Gastroesophageal sphincter (tissue), 4 donors: Measurements from ENCODE around the gene HYAL2. TPM values are rescaled to one million over a fixed set of nuclear protein-coding genes. Genes with fewer than 3 reads are reported as not detected.
"Not testable (repeated sequence)": the region's sequence is repeated elsewhere in the genome, so short reads cannot be mapped to it uniquely, and the experiment has no call there.

Experiments
- ATAC-seq: fragments of 150-250 bp; one replicate; pipeline ENCODE4 v1.9.1; 2016; ENCODE audit warnings: mild to moderate bottlenecking, moderate library complexity
- H3K27ac ChIP-seq, 4 donors: fragments of 200-600 bp; sonication (generic) in 3 of 4; 1 replicate in 3 of 4; 2 replicates in 1 of 4; pipeline ENCODE4 v1.5.1; 2016 to 2019
- H3K27me3 ChIP-seq: fragments of 200-600 bp; sonication (generic); one replicate; pipeline ENCODE4 v1.5.1; 2019
- H3K36me3 ChIP-seq, 2 donors: fragments of 200-600 bp; sonication (generic); one replicate each; pipeline ENCODE4 v1.5.1; 2019; ENCODE audit warnings: control low read depth in 1 of 2
- H3K4me1 ChIP-seq, 3 donors: fragments of 200-600 bp; sonication (generic); 1 replicate in 2 of 3; 2 replicates in 1 of 3; pipeline ENCODE4 v1.5.1; 2016 to 2019; ENCODE audit warnings: control low read depth in 2 of 3
- H3K4me3 ChIP-seq, 2 donors: fragments of 200-600 bp; sonication (generic); one replicate each; pipeline ENCODE4 v1.5.1; 2019; ENCODE audit warnings: mild to moderate bottlenecking in 1 of 2, moderate library complexity in 1 of 2
- H3K9me3 ChIP-seq, 3 donors: fragments of 200-600 bp; sonication (generic); one replicate each; pipeline ENCODE4 v1.5.1; 2017 to 2019; ENCODE audit warnings: control low read depth in 2 of 3
- EP300 ChIP-seq: sonication (generic); formaldehyde crosslinking; IDR thresholded peaks from one replicate; pipeline ENCODE4 v1.6.1; 2017; ENCODE audit warnings: antibody characterized with exemption, mild to moderate bottlenecking
- POLR2A ChIP-seq, 2 donors: fragments of 450-650 bp; IDR thresholded peaks; one replicate each; pipeline ENCODE4 v1.6.1; 2017; ENCODE audit warnings: antibody characterized with exemption in 2 of 2, mild to moderate bottlenecking in 2 of 2, moderate library complexity in 1 of 2
- POLR2AphosphoS5 ChIP-seq: sonication (generic); formaldehyde crosslinking; IDR thresholded peaks from one replicate; pipeline ENCODE4 v1.6.1; 2017; ENCODE audit warnings: antibody characterized with exemption
- WGBS, 2 donors: methylation state at CpG; one replicate each; pipeline ENCODE4 v1.1.5; 2018; ENCODE audit warnings: low coverage in 1 of 2; 5-methylcytosine and 5-hydroxymethylcytosine counted together
- total RNA-seq, 4 donors: library from RNA; depleted of rRNA; stranded (reverse); fragments of >200 nt; gene quantifications; one replicate each; pipeline ENCODE4 v1.1.0, GENCODE V29; 2016
- TF ChIP-seq, protein P1 (sequence below), 4 experiments: fragments of 200-600 bp in 2 of 4; fragments of 450-650 bp in 2 of 4; sonication (generic) in 1 of 4; IDR thresholded peaks; one replicate each; pipeline ENCODE4 v1.5.1; 2017 to 2019; ENCODE audit warnings: antibody characterized with exemption in 4 of 4, mild to moderate bottlenecking in 2 of 4, moderate library complexity in 2 of 4

The HYAL2 gene
- total RNA-seq, 4 donors from 2014 or later: 37.2 to 87.0 (median 74.8) TPM

DNA sequence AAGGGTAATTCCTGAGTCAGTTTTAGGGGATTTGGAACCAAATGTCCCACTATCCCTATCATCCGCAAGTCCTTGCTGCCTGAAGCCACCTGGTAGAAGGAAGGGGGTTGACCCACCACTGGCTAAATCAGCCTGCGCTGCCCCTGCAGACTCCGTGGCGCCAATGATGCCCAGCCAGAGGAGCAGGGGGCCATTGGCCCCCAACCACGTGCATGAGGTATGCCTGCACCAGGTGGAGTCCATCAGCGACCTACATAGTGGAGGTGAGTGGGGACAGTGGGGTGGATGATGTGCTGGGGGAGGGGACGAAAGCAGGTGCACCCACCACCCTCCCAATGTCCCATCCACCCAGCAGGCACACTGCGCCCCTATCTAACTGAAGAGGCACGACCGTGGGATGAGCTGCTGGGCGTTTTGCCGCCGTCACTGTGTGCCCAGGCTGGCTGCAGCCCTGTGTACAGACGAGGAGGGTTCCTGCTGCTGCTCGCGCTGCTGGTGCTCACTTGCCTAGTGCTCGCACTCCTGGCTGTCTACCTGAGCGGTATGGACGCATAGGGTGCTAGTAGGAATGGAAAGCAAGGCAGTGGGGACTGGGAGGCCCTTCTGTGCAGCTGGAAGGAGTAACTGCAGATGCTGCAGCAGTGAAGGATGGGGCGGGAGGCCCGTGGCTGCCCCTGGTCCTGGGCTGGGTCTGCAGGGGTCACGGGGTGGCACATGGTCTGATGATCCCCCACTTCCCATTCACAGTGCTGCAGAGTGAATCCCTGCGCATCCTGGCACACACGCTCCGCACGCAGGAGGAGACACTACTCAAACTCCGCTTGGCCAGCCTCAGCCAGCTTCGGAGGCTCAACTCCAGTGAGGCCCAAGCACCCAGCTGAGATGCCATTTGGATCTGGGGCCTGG, 36.0 kb downstream of the HYAL2 start:
- H3K9me3 ChIP-seq: no peaks in the 10 kb centered on the region
- H3K36me3 ChIP-seq: peaks cover 0 to 46% of the 10 kb centered on the region in 2 donors
- no peak for ATAC-seq
- H3K4me1 ChIP-seq: peaks cover 0 to 16% (median 6%) of the 10 kb centered on the region in 3 donors
- H3K4me3 ChIP-seq: no peak overlapping the region
- no peak for TF ChIP-seq EP300
- WGBS, 2 donors: 73% methylated on average over 6 of the region's 28 CpGs; no CpG with 5 or more reads in 1 of the 2 donors
- no peaks in the 10 kb centered on the region for H3K27me3 ChIP-seq
- no peak overlapping the region for H3K27ac ChIP-seq

DNA sequence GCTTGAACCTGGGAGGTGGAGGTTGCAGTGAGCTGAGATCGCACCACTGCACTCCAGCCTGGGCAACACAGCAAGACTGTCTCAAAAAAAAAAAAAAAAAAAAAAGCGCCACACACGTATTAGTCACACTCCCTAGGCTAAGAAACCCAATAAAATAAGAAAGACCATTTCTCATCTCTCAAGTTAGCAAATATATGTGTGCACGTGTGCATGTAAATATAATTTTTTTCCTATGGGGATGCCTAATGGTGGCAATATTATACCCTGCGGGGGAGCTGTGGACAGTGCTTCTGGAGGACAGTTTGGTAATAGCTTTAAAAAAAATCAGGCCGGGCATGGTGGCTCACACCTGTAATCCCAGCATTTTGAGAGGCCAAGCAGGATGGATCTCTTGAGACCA, 38.4 kb downstream of the HYAL2 start:
- not testable (repeated sequence) for ATAC-seq, H3K9me3 ChIP-seq, H3K4me3 ChIP-seq, H3K27me3 ChIP-seq, H3K4me1 ChIP-seq, H3K27ac ChIP-seq
- H3K36me3 ChIP-seq: peaks cover 0 to 31% of the 10 kb centered on the region in 2 donors
- WGBS, 2 donors: 51 to 75% methylated on average over 2 to 6 of the region's 6 CpGs

DNA sequence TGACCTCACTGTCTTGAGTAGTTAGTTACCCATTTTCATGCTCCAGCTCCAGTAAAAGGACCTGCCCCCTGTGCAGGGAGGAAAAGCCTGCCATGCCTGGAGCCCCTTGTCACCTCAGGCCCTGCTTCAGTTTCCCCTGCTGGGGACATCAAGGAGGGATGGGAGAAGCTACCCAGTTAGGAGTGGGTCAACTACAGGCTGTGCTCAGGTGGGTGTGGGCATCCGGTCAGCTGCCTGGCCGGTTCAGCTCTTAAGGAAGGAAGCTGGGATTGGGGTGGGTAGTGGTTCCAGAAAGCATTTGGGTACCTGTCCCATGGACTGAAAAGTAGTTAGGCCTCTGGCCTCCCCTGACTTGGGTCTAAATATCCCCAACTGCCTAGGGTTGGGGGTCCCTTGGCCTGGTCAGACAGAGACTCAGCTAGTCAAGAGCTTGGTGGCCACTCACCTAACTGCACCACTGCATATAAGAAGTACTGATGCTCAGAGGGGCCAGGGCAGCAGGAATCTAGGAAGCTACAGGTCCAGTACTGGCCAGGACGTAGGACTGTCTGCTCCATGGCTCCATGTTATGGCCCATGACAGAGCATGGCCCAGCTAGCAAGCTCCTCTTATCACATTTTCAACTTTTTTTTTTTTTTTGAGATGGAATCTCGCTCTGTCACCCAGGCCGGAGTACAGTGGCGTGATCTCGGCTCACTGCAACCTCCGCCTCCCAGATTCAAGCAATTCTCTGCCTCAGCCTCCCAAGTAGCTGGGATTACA, 43.1 kb downstream of the HYAL2 start:
- peaks cover 27% of the 10 kb centered on the region for H3K27me3 ChIP-seq
- no peaks in the 10 kb centered on the region for H3K9me3 ChIP-seq
- no peak for ATAC-seq
- WGBS, 2 donors: 97% methylated on average over 5 of the region's 8 CpGs; no CpG with 5 or more reads in 1 of the 2 donors
- H3K36me3 ChIP-seq: peaks cover 0 to 27% of the 10 kb centered on the region in 2 donors
- no peak overlapping the region for H3K4me3 ChIP-seq
- peak overlapping the region in 1 of 4 donors; percentile 38 for H3K27ac ChIP-seq
- peaks cover 0 to 30% (median 5%) of the 10 kb centered on the region in 3 donors for H3K4me1 ChIP-seq
- TF ChIP-seq, protein P1, sequence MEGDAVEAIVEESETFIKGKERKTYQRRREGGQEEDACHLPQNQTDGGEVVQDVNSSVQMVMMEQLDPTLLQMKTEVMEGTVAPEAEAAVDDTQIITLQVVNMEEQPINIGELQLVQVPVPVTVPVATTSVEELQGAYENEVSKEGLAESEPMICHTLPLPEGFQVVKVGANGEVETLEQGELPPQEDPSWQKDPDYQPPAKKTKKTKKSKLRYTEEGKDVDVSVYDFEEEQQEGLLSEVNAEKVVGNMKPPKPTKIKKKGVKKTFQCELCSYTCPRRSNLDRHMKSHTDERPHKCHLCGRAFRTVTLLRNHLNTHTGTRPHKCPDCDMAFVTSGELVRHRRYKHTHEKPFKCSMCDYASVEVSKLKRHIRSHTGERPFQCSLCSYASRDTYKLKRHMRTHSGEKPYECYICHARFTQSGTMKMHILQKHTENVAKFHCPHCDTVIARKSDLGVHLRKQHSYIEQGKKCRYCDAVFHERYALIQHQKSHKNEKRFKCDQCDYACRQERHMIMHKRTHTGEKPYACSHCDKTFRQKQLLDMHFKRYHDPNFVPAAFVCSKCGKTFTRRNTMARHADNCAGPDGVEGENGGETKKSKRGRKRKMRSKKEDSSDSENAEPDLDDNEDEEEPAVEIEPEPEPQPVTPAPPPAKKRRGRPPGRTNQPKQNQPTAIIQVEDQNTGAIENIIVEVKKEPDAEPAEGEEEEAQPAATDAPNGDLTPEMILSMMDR (IDR thresholded peaks at IDR 0.05): no peak
- TF ChIP-seq POLR2A (IDR thresholded peaks at IDR 0.05) (no peak), POLR2AphosphoS5 (no peak), EP300 (no peak)

DNA sequence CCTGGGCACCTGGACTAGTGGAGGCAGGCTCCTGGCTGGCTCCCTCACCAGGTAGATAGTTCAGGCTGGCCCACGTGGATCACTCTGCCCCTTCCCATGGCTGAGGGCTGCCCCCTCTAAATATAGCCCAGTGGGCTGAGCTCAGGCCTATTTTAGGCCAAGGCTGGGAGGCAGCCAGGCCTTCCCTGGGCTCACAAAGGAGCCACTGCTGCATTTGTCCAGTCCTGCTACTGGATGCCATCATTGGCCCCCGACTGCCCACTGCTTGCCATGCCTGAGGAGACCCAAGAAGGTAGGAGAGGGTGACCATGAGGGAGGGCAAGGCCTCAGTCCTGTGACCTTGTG, 43.7 kb downstream of the HYAL2 start, which contains the start of gene LSMEM2:
Gene LSMEM2, plus strand, starts transcription at position 208 of the 345 bp plus-strand sequence. Its CDS starts 27 bp downstream, at position 235.
- H3K27ac ChIP-seq: peak within 1 kb of the TSS in 2 of 4 donors; percentile 18 to 38
- ATAC-seq: peak; percentile 21
- WGBS, 2 donors: no CpG with 5 or more reads among the region's 2 CpGs

DNA sequence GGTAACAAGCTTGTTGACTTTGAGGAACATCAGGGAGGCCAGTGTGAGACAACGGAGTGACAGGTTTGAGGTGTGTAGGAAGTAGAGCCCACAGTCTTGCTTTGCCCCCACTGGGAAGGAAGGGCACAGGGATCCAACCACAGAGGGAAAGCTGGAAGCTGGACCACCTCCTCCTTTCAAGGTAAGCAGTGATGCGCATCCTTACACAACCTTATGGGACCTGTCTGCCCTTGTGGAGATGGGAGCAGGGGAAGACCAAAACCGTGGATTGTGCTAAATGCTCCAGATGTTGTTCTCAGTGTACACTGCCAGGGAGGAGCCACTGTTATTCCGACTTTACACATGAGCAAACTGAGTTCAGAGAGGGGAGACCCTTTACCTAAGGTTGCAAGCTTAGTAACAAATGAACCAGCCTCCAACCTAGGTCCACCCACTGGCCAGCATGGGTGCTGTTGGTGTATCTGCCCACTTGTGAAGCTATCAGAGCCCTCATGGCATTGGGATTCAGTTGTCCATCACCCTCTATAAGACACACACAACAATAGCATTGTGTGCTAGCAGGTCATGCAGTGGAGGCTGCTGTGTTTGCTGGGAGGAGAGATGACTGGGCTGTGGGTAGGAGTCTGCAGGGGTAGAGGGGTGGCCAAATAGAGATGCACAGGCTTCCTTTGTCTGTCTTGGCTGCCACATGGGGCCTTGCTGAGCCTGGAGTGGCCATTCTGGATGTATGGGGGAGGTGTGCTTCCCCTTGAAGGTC, 44.2 kb downstream of the HYAL2 start:
- Histone ChIP-seq H3K4me1 (peaks cover 0 to 42% (median 16%) of the 10 kb centered on the region in 3 donors), H3K4me3 (no peak overlapping the region), H3K9me3 (no peaks in the 10 kb centered on the region), H3K36me3 (peaks cover 0 to 27% of the 10 kb centered on the region in 2 donors), H3K27me3 (peaks cover 33% of the 10 kb centered on the region), H3K27ac (peak overlapping the region in 2 of 4 donors; percentile 18 to 38)
- no peak for ATAC-seq
- TF ChIP-seq EP300: no peak
- TF ChIP-seq, protein P1 (IDR thresholded peaks at IDR 0.05): no peak
- no peak for TF ChIP-seq POLR2A (IDR thresholded peaks at IDR 0.05)
- TF ChIP-seq POLR2AphosphoS5: no peak
- 68 to 70% methylated on average over 2 to 3 of the region's 4 CpGs for WGBS, 2 donors

More for the DNA sequence above, 43.7 kb downstream of the HYAL2 start, which contains the start of gene LSMEM2:
- TF ChIP-seq, protein P1 (IDR thresholded peaks at IDR 0.05): no peak
- peaks cover 0 to 36% (median 11%) of the 10 kb centered on the region in 3 donors for H3K4me1 ChIP-seq
- no peaks in the 10 kb centered on the region for H3K9me3 ChIP-seq
- H3K36me3 ChIP-seq: peaks cover 0 to 27% of the 10 kb centered on the region in 2 donors
- H3K27me3 ChIP-seq: peaks cover 28% of the 10 kb centered on the region
- no peak within 1 kb of the TSS for H3K4me3 ChIP-seq
